Type B pancreatic cell (in vitro differentiated cells): ENCODE measurements around the gene STX5. TPM values are rescaled to one million over a fixed set of nuclear protein-coding genes. Genes with fewer than 3 reads are reported as not detected.
"Not testable (repeated sequence)": the region's sequence is repeated elsewhere in the genome, so short reads cannot be mapped to it uniquely, and the experiment has no call there.

ENCODE experiments used
- DNase-seq: peaks from one replicate; pipeline ENCODE4 v3.0.0; 2021; ENCODE audit warnings: mixed read lengths; ENCODE audit not compliant: unreplicated experiment; ENCODE audit errors: extremely low spot score
- H3K27ac Mint-ChIP-seq: 2 replicates; pipeline ENCODE4 v1.8.0; 2021; ENCODE audit warnings: mild to moderate bottlenecking, mixed read lengths
- H3K27me3 Mint-ChIP-seq: 2 replicates; pipeline ENCODE4 v1.8.0; 2021; ENCODE audit warnings: mixed read lengths
- H3K36me3 Mint-ChIP-seq: 2 replicates; pipeline ENCODE4 v1.8.0; 2021; ENCODE audit warnings: mixed read lengths
- H3K4me1 Mint-ChIP-seq: one replicate; pipeline ENCODE4 v1.8.0; 2021; ENCODE audit warnings: mixed read lengths; ENCODE audit not compliant: unreplicated experiment
- H3K4me3 Mint-ChIP-seq: 2 replicates; pipeline ENCODE4 v1.8.0; 2021; ENCODE audit warnings: mild to moderate bottlenecking, mixed read lengths
- H3K9me3 Mint-ChIP-seq: 2 replicates; pipeline ENCODE4 v1.8.0; 2021; ENCODE audit warnings: mixed read lengths
- total RNA-seq: library from RNA; stranded (reverse); gene quantifications from 2 replicates; pipeline ENCODE4 v1.2.1, GENCODE V29; 2021; ENCODE audit warnings: low replicate concordance
- TF ChIP-seq, protein P1 (sequence below): fragments of 200-600 bp; sonication (generic); conservative IDR thresholded peaks from 2 replicates; pipeline ENCODE4 v1.5.0; 2021; ENCODE audit warnings: antibody characterized with exemption, mild to moderate bottlenecking

Gene STX5
- total RNA-seq, 1 donor from 2014 or later = 42.4 TPM

DNA sequence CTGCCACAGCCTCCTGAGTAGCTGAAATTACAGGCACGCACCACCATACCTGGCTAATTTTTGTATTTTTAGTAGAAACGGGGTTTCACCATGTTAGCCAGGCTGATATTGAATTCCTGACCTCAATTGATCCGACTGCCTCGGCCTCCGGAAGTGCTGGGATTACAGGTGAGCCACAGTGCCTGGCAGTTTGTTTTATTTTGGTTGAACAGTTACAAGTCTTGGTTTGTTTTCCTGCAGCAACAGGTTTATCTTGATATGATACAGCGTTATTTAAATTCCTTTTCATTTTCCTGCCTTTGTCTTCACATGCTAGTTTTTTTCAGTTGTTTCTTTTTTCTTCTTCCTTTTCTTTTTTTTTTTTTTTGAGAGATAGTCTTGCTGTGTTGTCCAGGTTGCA, 44.9 kb upstream of the STX5 start:
- TF ChIP-seq, protein P1, sequence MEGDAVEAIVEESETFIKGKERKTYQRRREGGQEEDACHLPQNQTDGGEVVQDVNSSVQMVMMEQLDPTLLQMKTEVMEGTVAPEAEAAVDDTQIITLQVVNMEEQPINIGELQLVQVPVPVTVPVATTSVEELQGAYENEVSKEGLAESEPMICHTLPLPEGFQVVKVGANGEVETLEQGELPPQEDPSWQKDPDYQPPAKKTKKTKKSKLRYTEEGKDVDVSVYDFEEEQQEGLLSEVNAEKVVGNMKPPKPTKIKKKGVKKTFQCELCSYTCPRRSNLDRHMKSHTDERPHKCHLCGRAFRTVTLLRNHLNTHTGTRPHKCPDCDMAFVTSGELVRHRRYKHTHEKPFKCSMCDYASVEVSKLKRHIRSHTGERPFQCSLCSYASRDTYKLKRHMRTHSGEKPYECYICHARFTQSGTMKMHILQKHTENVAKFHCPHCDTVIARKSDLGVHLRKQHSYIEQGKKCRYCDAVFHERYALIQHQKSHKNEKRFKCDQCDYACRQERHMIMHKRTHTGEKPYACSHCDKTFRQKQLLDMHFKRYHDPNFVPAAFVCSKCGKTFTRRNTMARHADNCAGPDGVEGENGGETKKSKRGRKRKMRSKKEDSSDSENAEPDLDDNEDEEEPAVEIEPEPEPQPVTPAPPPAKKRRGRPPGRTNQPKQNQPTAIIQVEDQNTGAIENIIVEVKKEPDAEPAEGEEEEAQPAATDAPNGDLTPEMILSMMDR = no peak
- H3K27me3 Mint-ChIP-seq = no peaks in the 10 kb centered on the region
- H3K27ac Mint-ChIP-seq = peak overlapping the region; percentile 76
- peaks cover 18% of the 10 kb centered on the region for H3K4me1 Mint-ChIP-seq
- no peak for DNase-seq
- no peaks in the 10 kb centered on the region for H3K9me3 Mint-ChIP-seq
- H3K36me3 Mint-ChIP-seq = peaks cover 9% of the 10 kb centered on the region
- no peak overlapping the region for H3K4me3 Mint-ChIP-seq

DNA sequence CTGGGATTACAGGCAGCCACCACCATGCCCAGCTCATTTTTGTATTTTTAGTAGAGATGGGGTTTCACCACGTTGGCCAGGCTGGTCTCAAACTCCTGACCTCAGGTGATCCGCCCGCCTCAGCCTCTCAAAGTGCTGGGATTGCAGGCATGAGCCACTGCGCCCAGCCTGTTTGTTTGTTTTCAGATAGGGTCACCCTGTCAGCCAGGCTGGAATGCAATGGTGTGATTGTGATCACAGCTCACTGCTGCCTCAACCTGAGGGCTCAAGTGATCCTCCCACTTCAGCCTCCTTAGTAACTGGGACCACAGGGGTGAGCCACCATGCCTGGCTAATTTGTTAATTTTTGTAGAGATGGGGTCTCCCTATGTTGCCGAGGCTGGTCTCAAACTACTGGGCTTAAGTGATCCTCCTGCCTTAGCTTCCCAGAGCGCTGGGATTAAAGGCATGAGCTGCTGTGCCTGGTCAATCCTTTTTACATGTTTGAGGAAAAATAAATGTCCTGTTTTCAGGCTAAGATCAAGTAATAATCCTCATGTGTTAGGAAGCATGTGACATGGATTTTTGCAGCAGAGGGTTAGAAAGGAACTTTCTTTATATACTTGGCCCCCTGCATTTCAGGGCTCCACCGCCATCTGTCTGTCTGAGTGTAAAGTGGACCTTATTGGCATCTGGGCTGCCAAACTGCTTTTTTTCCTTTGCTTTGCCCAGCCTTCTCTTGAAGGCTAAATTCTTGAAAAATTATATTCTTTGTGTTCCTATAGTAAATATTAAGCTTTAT, 44.0 kb upstream of the STX5 start:
- no peak overlapping the region for H3K27ac Mint-ChIP-seq
- TF ChIP-seq, protein P1 = no peak
- H3K4me1 Mint-ChIP-seq = peaks cover 16% of the 10 kb centered on the region
- H3K27me3 Mint-ChIP-seq = no peaks in the 10 kb centered on the region
- DNase-seq = no peak
- peaks cover 6% of the 10 kb centered on the region for H3K36me3 Mint-ChIP-seq
- H3K9me3 Mint-ChIP-seq = no peaks in the 10 kb centered on the region
- no peak overlapping the region for H3K4me3 Mint-ChIP-seq

DNA sequence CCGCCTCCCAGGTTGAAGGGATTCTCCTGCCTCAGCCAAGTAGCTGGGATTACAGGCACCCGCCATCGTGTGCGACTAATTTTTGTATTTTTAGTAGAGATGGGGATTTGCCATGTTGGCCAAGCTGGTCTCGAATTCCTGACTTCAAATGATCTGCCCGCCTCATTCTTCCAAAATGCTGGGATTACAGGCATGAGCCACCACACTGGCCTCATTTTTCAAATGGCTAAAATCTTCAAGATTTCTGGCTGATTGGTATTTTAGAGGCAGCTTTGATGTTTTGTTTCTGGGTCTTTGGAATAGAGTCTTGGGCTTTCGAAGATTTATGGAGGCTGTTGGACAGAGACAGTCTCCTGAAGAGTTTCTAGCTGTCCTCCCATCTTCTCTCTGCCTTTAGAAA, 43.0 kb upstream of the STX5 start:
- Mint-ChIP-seq H3K9me3 (no peaks in the 10 kb centered on the region), H3K4me3 (no peak overlapping the region), H3K27me3 (no peaks in the 10 kb centered on the region), H3K27ac (no peak overlapping the region), H3K4me1 (peaks cover 11% of the 10 kb centered on the region), H3K36me3 (peaks cover 6% of the 10 kb centered on the region)
- DNase-seq = no peak
- TF ChIP-seq, protein P1 = no peak

DNA sequence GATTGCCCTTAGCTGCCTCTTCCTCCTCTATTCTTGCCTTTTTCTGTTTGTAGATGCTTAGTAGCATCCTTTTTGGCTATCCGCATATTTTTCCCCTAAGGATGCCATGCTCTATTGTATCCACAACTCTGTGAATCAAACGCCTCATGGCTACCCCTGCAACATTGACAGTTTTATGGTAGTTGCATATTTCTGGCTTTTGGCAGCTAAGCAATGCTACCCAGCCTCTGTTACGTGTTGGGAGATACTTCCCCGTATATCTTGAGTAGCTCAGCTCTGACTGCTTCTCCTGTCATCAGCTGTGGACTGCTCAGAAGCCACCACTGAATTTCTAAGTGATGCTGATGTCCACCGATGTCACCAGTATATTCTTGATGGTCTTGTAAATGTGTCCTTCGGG, 33.8 kb upstream of the STX5 start:
- Mint-ChIP-seq H3K4me1 (peaks cover 22% of the 10 kb centered on the region), H3K27me3 (no peaks in the 10 kb centered on the region), H3K4me3 (no peak overlapping the region), H3K9me3 (no peaks in the 10 kb centered on the region), H3K36me3 (peaks cover 9% of the 10 kb centered on the region), H3K27ac (peak overlapping the region; percentile 31)
- TF ChIP-seq, protein P1 = no peak
- no peak for DNase-seq

DNA sequence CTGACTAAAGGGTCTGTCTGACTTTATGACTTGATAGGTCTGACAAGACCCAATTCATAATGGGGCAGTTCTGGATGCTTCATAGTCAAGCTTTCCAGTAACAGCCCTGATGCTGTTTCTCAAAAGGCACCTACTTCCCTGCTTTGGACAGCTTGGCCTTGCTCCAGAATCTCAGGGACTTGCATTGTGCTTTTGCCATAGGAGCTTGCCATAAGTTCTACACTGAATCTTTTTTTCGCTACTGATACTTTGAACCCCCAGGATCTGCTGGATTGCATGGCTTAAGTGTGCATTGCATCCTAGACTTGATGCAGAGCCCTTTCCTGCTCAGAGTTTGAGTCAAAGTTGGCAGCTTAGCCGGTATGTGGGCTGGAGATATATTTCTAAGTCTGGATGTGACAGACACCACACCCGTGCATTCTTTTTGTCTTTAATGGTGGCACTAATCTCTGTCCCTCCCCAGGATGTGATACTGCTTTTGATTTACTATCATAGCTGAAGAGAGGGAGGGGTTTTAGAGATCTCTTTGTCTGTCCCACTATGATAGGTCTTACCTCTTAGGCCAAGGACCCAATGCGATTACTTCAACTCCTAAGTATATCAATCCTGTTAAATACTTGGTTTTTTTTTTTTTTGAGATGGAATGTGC, 32.0 kb upstream of the STX5 start:
- Mint-ChIP-seq H3K27me3 (no peaks in the 10 kb centered on the region), H3K9me3 (no peaks in the 10 kb centered on the region), H3K27ac (peak overlapping the region; percentile 87), H3K4me1 (peaks cover 36% of the 10 kb centered on the region), H3K4me3 (no peak overlapping the region), H3K36me3 (peaks cover 9% of the 10 kb centered on the region)
- TF ChIP-seq, protein P1 = no peak
- DNase-seq = no peak

DNA sequence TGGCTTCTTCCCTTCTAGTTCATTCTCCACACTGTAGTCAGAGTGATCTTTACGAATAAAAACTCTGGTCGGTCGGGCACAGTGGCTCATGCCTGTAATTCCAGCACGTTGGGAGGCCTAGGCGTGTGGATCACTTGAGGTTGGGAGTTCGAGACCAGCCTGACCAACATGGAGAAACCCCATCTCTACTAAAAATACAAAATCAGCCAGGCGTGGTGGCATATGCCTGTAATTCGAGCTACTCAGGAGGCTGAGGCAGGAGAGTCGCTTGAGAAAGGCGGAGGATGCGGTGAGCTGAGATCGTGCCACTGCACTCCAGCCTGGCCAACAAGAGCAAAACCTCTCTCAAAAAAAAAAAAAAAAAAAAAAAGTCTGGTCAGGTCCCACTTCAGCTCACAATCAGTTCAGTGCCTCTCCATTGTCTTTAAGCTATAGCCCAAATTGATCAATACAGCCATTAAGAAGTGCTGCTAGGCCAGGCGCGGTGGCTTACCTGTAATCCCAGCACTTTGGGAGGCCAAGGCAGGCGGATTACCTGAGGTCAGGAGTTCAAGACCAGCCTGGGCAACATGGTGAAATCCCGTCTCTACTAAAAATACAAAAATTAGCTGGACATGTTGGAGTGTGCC, 29.8 kb upstream of the STX5 start:
- Mint-ChIP-seq H3K27ac (peak overlapping the region; percentile 39), H3K4me1 (peaks cover 49% of the 10 kb centered on the region)
- DNase-seq, H3K36me3 Mint-ChIP-seq, H3K4me3 Mint-ChIP-seq, H3K9me3 Mint-ChIP-seq, H3K27me3 Mint-ChIP-seq: not testable (repeated sequence)
